GM20000 (cell line): ENCODE results near the gene PNMA8A.

Experiments
- DNase-seq: peaks from one replicate; pipeline ENCODE4 v3.0.0; 2012; ENCODE audit warnings: low spot score
- CTCF ChIP-seq: IDR thresholded peaks from 2 replicates; pipeline ENCODE4 v1.5.1; 2012; ENCODE audit warnings: mild to moderate bottlenecking, control low read depth; ENCODE audit errors: extremely low read depth, missing control alignments

Gene PNMA8A

GRCh38 chr19:46463516-46463915, 7.8 kb downstream of the PNMA8A start:
- no peak for DNase-seq
- no peak for TF ChIP-seq CTCF

- no peak for TF ChIP-seq CTCF
- no peak for DNase-seq
Observed at GRCh38 chr19:46461537-46461936, 9.8 kb downstream of the PNMA8A start.

- no peak for TF ChIP-seq CTCF
- DNase-seq: no peak
Observed at GRCh38 chr19:46460981-46461380, 10.4 kb downstream of the PNMA8A start.

- DNase-seq: no peak
- no peak for TF ChIP-seq CTCF
Observed at GRCh38 chr19:46460055-46460454, 11.3 kb downstream of the PNMA8A start.

- no peak for TF ChIP-seq CTCF
- DNase-seq: no peak
Observed at GRCh38 chr19:46456930-46457329, 14.4 kb downstream of the PNMA8A start.

GRCh38 chr19:46454244-46454643, 17.1 kb downstream of the PNMA8A start:
- TF ChIP-seq CTCF: no peak
- DNase-seq: no peak

GRCh38 chr19:46453661-46454060, 17.7 kb downstream of the PNMA8A start:
- no peak for TF ChIP-seq CTCF
- DNase-seq: no peak
